OCI-LY7 (cell line): ENCODE data around the gene HS3ST5.

Experiments
- CTCF ChIP-seq: fragments of 200-600 bp; sonication (generic); conservative IDR thresholded peaks from 2 replicates; pipeline ENCODE4 v1.5.1; 2014; ENCODE audit warnings: mild to moderate bottlenecking, antibody characterized with exemption, low read length, moderate library complexity, mixed read lengths
- EZH2phosphoT487 ChIP-seq: fragments of 200-600 bp; sonication (generic); IDR thresholded peaks from 2 replicates; pipeline ENCODE4 v1.6.1; 2018; ENCODE audit warnings: low read depth, borderline replicate concordance, mild to moderate bottlenecking, mixed run types, antibody characterized with exemption, low read length, moderate library complexity, mixed read lengths

GRCh38 chr6:114366899-114367298, 24.1 kb upstream of the HS3ST5 start:
- TF ChIP-seq CTCF, result no peak
- no peak for TF ChIP-seq EZH2phosphoT487
